Fibroblast of lung (primary cell): Measurements from ENCODE around the gene ID1.

Source experiments
- CTCF ChIP-seq, 2 donors: IDR thresholded peaks in 1 of 2; conservative IDR thresholded peaks in 1 of 2; 1 replicate in 1 of 2; 2 replicates in 1 of 2; pipeline ENCODE4 v1.5.1; 2011 to 2012; ENCODE audit warnings: low read length in 2 of 2, control low read depth in 1 of 2, inconsistent platforms in 1 of 2, low read depth in 1 of 2, mild to moderate bottlenecking in 1 of 2
- EZH2 ChIP-seq: IDR thresholded peaks from 2 replicates; pipeline ENCODE4 v1.5.1; 2012; ENCODE audit warnings: low read length, control low read depth, mild to moderate bottlenecking; ENCODE audit errors: missing control alignments

DNA sequence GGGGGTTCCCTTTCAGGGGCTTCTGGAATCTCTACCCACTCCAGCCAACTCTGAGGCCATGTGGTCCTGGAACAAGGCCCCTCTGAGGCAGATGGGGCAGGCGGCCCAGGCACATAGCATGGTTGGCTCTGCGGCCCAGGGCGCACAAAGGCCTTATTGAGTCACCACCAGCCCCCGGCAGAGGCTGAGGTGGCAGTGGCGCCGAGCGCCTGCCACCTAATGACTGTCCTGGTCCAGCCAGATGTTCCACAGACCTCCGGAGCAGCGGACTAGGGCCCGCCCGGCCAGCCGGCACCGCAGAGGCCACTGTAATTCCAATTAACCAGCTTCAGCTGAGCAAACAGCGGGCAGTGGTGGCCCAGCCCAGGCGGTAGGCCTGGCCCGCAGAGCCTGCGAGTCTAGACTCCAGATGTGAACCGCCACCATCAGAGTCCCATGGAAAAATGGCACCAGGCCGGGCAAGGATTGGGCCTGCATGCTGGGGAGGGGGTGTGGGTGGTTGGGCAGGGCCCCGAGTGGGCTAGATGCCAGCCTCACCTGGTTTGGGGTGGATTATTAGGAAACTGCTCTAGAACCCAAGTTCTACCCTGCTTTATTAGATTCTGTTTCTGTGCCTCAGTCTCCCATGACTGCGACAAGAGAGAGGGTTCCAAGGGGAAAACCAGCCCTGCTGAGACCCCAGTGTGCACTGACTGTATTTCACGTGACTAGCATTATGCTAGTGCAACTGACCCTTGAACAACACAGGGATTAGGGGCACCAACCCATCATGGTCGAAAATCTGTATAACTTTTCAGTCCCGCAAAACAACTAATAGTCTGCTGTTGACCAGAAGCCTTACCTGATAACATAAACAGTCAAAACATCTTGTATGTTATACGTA, 34.1 kb upstream of the ID1 start:
- no peak for TF ChIP-seq CTCF (conservative IDR thresholded peaks at IDR 0.05 in 1 of 2, IDR thresholded peaks at IDR 0.05 in 1 of 2; ENCODE audit: low read depth in 1 of 2, low read length in 2 of 2)
- no peak for TF ChIP-seq EZH2
